Lung microvascular endothelial cell (primary cell): Measurements from ENCODE around the gene CHRDL1. TPM values are rescaled to one million over a fixed set of nuclear protein-coding genes. Genes with fewer than 3 reads are reported as not detected.
A peak's percentile ranks its signal among the peaks of the same experiment; 100 is the strongest.
"Not testable (repeated sequence)": the region's sequence is repeated elsewhere in the genome, so short reads cannot be mapped to it uniquely, and the experiment has no call there.

ENCODE experiments used
- DNase-seq, 2 donors: peaks; one replicate each; pipeline versions ENCODE4 v3.0.0 to v3.0.0-alpha.2; 2010; ENCODE audit warnings: low read depth in 2 of 2
- total RNA-seq: library from RNA; depleted of rRNA; stranded (reverse); fragments of >200 nt; gene quantifications from 2 replicates; pipeline ENCODE4 v1.2.1, GENCODE V29; 2014

Gene CHRDL1
- total RNA-seq, 1 donor from 2014 or later, result not detected

- peak; percentile 8 to 30 for DNase-seq
Observed at GRCh38 chrX:110665223-110666002, 130.2 kb downstream of the CHRDL1 start.

GRCh38 chrX:110657073-110657472 lies 138.5 kb downstream of the CHRDL1 start:
- no peak for DNase-seq

GRCh38 chrX:110654280-110654679 lies 141.3 kb downstream of the CHRDL1 start:
- not testable (repeated sequence) for DNase-seq

- DNase-seq, result no peak
Observed at GRCh38 chrX:110646386-110646785, 149.2 kb downstream of the CHRDL1 start.
